Hepatocyte (in vitro differentiated cells): ENCODE results near the gene PCGF3.

ENCODE experiments used
- CTCF ChIP-seq: fragments of 200-600 bp; sonication (generic); IDR thresholded peaks from 2 replicates; pipeline ENCODE4 v1.5.1; 2016; ENCODE audit warnings: antibody characterized with exemption, mild to moderate bottlenecking; ENCODE audit not compliant: poor library complexity
- EZH2phosphoT487 ChIP-seq: fragments of 200-600 bp; sonication (generic); IDR thresholded peaks from one replicate; pipeline ENCODE4 v1.6.1; 2018; ENCODE audit warnings: antibody characterized with exemption, mild to moderate bottlenecking, low read depth, moderate library complexity; ENCODE audit not compliant: unreplicated experiment, severe bottlenecking

GRCh38 chr4:709348-709747 lies 3.7 kb downstream of the PCGF3 start:
- TF ChIP-seq CTCF, result no peak
- TF ChIP-seq EZH2phosphoT487, result no peak
